ENCODE results near the gene RIN2.
"Not testable (repeated sequence)": the region's sequence is repeated elsewhere in the genome, so short reads cannot be mapped to it uniquely, and the experiment has no call there.

Gene RIN2

GRCh38 chr20:19789446-19789845 is 31.4 kb downstream of the RIN2 start:
- no peak for DNase-seq

DNA sequence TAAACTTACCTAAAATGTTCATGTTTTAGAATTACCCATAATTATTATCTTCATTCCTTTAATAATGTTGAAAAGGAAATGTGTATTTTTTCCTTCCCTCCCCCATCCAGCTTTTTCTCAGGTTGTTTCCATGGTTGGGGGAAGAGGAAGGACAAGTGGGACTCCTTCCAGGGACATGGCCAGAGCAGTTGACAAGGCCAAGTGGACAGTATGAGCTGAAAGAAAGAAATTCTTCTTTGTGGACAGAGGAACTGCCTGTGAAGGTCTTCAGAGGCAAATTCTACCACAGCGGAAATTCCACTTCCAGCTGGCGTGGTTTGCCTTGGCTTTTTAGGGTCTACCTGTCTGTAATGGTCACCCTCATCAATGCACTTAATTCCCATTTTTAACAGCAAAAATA is 33.8 kb downstream of the RIN2 start:
- DNase-seq, result no peak

DNA sequence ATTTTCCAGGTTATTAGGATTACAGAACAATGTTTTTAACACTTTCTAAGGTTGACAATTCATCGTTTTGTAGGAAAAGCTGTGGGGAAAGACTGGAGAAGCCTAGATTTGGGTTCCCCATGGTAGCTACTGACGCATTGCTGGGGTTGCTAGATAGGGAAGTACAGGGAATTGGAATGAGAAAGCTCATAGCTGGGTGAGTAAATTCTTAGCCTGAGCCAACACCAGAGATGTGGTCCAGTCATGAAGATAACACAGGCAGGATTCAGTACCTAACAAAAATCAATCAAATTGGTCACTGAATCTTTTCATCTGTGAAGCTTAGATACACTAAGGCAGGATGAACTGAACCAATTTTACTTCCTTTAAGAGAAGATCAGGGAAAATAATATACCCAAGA is 35.7 kb downstream of the RIN2 start:
- DNase-seq, result no peak

- DNase-seq, result no peak
Observed at GRCh38 chr20:19794941-19795340, 36.9 kb downstream of the RIN2 start.

DNA sequence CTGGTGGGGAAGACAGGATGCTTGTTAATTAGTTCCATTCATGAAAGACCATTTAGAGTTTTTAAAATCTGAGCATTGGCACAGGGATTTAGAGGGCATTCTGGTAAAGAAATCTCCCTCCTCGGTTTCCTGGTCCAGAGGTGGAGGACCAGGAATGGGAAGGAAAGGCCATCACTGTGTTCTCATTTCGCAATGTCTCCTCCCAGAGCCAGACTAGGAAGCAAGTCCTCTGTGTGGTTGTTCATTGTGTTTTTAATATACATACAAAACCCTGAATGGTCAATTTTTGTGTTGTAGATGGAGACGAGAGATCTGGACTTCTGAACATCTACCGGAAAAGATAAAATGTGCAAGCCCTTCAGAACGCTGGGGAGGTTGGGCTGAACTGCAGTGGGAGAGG is 41.3 kb downstream of the RIN2 start:
- no peak for DNase-seq

DNA sequence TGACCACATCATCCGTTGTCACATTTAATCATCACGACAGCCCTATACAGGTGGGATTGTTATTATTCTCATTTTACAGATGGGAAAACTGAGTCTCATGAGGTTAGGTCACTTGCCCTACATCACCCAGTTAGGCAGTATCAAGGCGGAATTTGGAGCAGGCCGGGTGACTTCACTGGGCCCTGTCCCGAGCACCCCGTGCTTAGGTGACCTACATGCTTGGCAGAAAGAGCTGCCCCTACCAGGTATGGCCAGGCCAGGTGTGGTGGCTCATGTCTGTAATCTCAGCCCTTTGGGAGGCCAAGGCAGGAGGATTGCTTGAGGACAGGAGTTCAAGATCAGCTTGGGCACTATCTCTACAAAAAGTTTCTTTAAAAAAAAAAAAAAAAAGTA is 44.0 kb downstream of the RIN2 start:
- DNase-seq, result no peak

GRCh38 chr20:19802492-19803158 is 44.6 kb downstream of the RIN2 start:
- no peak for DNase-seq

DNA sequence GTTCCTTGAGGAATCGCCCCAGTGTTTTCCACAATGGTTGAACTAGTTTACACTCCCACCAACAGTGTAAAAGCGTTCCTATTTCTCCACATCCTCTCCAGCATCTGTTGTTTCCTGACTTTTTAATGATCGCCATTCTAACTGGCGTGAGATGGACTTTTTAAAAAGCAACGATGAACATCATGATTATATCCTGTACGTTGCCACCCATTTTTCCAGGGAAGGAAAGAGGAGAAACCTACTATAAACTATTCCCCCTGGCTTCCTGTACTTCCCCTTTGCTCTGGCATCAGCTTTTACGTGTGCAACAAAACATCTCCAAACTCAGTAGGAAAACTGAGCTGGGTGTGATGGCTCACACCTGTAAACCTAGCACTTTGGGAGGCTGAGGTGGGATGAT is 48.2 kb downstream of the RIN2 start:
- DNase-seq, result not testable (repeated sequence)

DNA sequence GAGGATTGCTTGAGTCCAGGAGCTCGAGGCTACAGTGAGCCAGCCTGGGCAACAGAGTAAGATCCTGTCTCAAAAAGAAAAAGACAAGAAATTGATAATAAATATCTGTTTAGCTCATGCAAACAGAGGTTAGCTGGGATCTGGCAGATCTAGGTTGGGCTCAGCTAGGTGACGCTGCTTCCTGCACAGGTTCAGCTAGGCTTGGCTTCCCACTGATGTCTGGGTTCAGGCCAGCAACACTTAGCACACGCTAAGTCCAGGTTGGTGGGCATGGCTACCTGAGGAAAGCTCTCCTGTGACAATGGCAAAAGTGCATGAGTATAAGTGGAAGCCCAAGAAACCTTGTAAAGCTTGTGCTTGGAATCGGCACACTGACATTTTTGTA is 48.7 kb downstream of the RIN2 start:
- no peak for DNase-seq

GRCh38 chr20:19807191-19807945 is 49.3 kb downstream of the RIN2 start:
- DNase-seq, result no peak

Measured in activated CD4-positive, alpha-beta T cell treated with anti-CD3 and anti-CD28 coated beads, Interleukin-2, amount 50 U/mL, for 16 hours (primary cell).